HepG2 (cell line): ENCODE results near the gene COA3. TPM values are rescaled to one million over a fixed set of nuclear protein-coding genes. Genes with fewer than 3 reads are reported as not detected.

ENCODE experiments used
- CREB3 ChIP-seq: sonication (generic); formaldehyde crosslinking; IDR thresholded peaks from 2 replicates; pipeline ENCODE4 v1.5.0; 2020; ENCODE audit warnings: missing genetic modification reagents
- CREBL2 ChIP-seq: sonication (generic); formaldehyde crosslinking; IDR thresholded peaks from 2 replicates; pipeline ENCODE4 v1.8.1; 2023; ENCODE audit warnings: missing genetic modification reagents, mild to moderate bottlenecking, borderline replicate concordance
- DRAP1 ChIP-seq: IDR thresholded peaks from 2 replicates; pipeline ENCODE4 v1.6.1; 2016; ENCODE audit warnings: missing genetic modification reagents, missing compliant biosample characterization
- ELK4 ChIP-seq: sonication (generic); formaldehyde crosslinking; IDR thresholded peaks from 2 replicates; pipeline ENCODE4 v1.9.0; 2021; ENCODE audit warnings: missing genetic modification reagents, borderline replicate concordance
- EP300 ChIP-seq, 3 experiments: sonication (generic) in 1 of 3; formaldehyde crosslinking in 1 of 3; IDR thresholded peaks; 2 replicates each; pipeline versions ENCODE4 v1.5.1 to v1.6.1; 2011 to 2020; ENCODE audit warnings: low read depth in 2 of 3, low read length in 2 of 3, borderline replicate concordance in 1 of 3, improper control_type of control experiment in 1 of 3, mild to moderate bottlenecking in 1 of 3, missing genetic modification reagents in 1 of 3, moderate library complexity in 1 of 3
- ESRRA ChIP-seq: sonication (generic); formaldehyde crosslinking; IDR thresholded peaks from 2 replicates; pipeline ENCODE4 v1.5.1; 2020; ENCODE audit warnings: mild to moderate bottlenecking, low read depth, missing genetic modification reagents
- HMG20B ChIP-seq: conservative IDR thresholded peaks from 2 replicates; pipeline ENCODE4 v1.6.1; 2016; ENCODE audit warnings: missing genetic modification reagents, missing compliant biosample characterization
- KDM2A ChIP-seq: sonication (generic); formaldehyde crosslinking; IDR thresholded peaks from 2 replicates; pipeline ENCODE4 v1.4.0; 2020; ENCODE audit warnings: low read depth, missing genetic modification reagents, borderline replicate concordance
- MED13 ChIP-seq: sonication (generic); formaldehyde crosslinking; IDR thresholded peaks from 2 replicates; pipeline ENCODE4 v1.5.0; 2020; ENCODE audit warnings: missing genetic modification reagents
- MXI1 ChIP-seq: IDR thresholded peaks from 3 replicates; pipeline ENCODE4 v1.6.1; 2012; ENCODE audit warnings: low read depth, low read length, inconsistent platforms, borderline replicate concordance
- NPAS2 ChIP-seq: sonication (generic); formaldehyde crosslinking; IDR thresholded peaks from 2 replicates; pipeline ENCODE4 v1.8.0; 2022; ENCODE audit warnings: mild to moderate bottlenecking, missing genetic modification reagents, borderline replicate concordance
- PHB2 ChIP-seq: fragments of 450-650 bp; IDR thresholded peaks from 2 replicates; pipeline ENCODE4 v1.6.1; 2018; ENCODE audit not compliant: partially characterized antibody
- RBM22 ChIP-seq: fragments of 200-400 bp; formaldehyde crosslinking; optimal IDR thresholded peaks from 2 replicates; pipeline ENCODE3; 2017; ENCODE audit warnings: mild to moderate bottlenecking, low read length, moderate library complexity
- RFX3 ChIP-seq: IDR thresholded peaks from 2 replicates; pipeline ENCODE4 v1.6.1; 2016; ENCODE audit warnings: missing biosample characterization, missing genetic modification reagents
- SMYD3 ChIP-seq: sonication (generic); formaldehyde crosslinking; IDR thresholded peaks from 2 replicates; pipeline ENCODE4 v1.8.1; 2023; ENCODE audit warnings: mild to moderate bottlenecking, missing genetic modification reagents
- TAF1 ChIP-seq: sonication (generic); formaldehyde crosslinking; IDR thresholded peaks from 2 replicates; pipeline ENCODE4 v1.4.0; 2020; ENCODE audit warnings: missing genetic modification reagents
- TARDBP ChIP-seq: sonication (generic); formaldehyde crosslinking; IDR thresholded peaks from 2 replicates; pipeline ENCODE4 v1.8.0; 2022; ENCODE audit warnings: mild to moderate bottlenecking, missing genetic modification reagents
- TBL1XR1 ChIP-seq: fragments of 150-350 bp; IDR thresholded peaks from 2 replicates; pipeline ENCODE4 v1.6.1; 2014; ENCODE audit warnings: borderline replicate concordance, low read length; ENCODE audit not compliant: partially characterized antibody
- ZBTB34 ChIP-seq: sonication (generic); formaldehyde crosslinking; IDR thresholded peaks from 2 replicates; pipeline ENCODE4 v1.8.0; 2022; ENCODE audit warnings: mild to moderate bottlenecking, missing genetic modification reagents
- ZFAT ChIP-seq: sonication (generic); formaldehyde crosslinking; conservative IDR thresholded peaks from 2 replicates; pipeline ENCODE4 v1.8.1; 2023; ENCODE audit warnings: missing genetic modification reagents, inconsistent platforms
- ZNF503 ChIP-seq: sonication (generic); formaldehyde crosslinking; IDR thresholded peaks from 2 replicates; pipeline ENCODE4 v1.4.0; 2020; ENCODE audit warnings: missing genetic modification reagents
- ZNF549 ChIP-seq: sonication (generic); formaldehyde crosslinking; IDR thresholded peaks from 2 replicates; pipeline ENCODE4 v1.5.0; 2020; ENCODE audit warnings: missing genetic modification reagents
- ZNF776 ChIP-seq: sonication (generic); formaldehyde crosslinking; IDR thresholded peaks from 2 replicates; pipeline ENCODE4 v1.4.0; 2020; ENCODE audit warnings: mild to moderate bottlenecking, missing genetic modification reagents
- polyA plus RNA-seq, 8 experiments: library from polyadenylated mRNA; depleted of rRNA in 3 of 8; stranded (reverse) in 7 of 8; unstranded in 1 of 8; fragments of >200 nt; fragmentation: Illumina TruSeq in 4 of 8; extraction: Trizol in 4 of 8; gene quantifications; 2 replicates each; pipeline versions ENCODE4 v1.2.1 to v1.2.3, GENCODE V29; 2011 to 2016; ENCODE audit warnings: low read depth in 4 of 8, missing spikeins in 1 of 8, mixed read lengths in 1 of 8; ENCODE audit not compliant: insufficient read depth in 1 of 8
- total RNA-seq, 5 experiments: library from RNA; depleted of rRNA; stranded (reverse); fragments of >200 nt; fragmentation: Illumina TruSeq; extraction: Trizol; gene quantifications; 2 replicates each; pipeline ENCODE4 v1.2.3, GENCODE V29; 2016; ENCODE audit warnings: low read depth in 1 of 5

COA3 gene
- total and polyA plus RNA-seq, 2 of the 13 experiments (the other 11 are each of a cell fraction or from before 2014, with no cell fraction given), result 133 to 202 TPM

GRCh38 chr17:42804918-42805367 is 6.4 kb upstream of the COA3 start (continued):
- TF ChIP-seq ZFAT (CRISPR knock-in tag) (no peak), RBM22 (no peak), TBL1XR1 (peak; percentile 62), TARDBP (0 out of 2 replicates have a peak, but pooled peaks have one; percentile 48), ZNF776 (CRISPR knock-in tag) (no peak), SMYD3 (CRISPR knock-in tag) (0 out of 2 replicates have a peak, but pooled peaks have one; percentile 31), ZNF503 (CRISPR knock-in tag) (no peak), PHB2 (no peak), ESRRA (CRISPR knock-in tag) (no peak), RFX3 (CRISPR knock-in tag) (peak; percentile 67), NPAS2 (CRISPR knock-in tag) (no peak), CREB3 (CRISPR knock-in tag) (no peak), ZNF549 (CRISPR knock-in tag) (no peak), ELK4 (CRISPR knock-in tag) (no peak), MXI1 (peak; percentile 38; the same call in 1 of the 3 replicates), ZBTB34 (CRISPR knock-in tag) (0 out of 2 replicates have a peak, but pooled peaks have one; percentile 46), CREBL2 (no peak), EP300 (IDR thresholded peaks at IDR 0.05; ENCODE audit: low read depth in 2 of 2, low read length in 2 of 2) (0 out of 4 replicates have a peak, but pooled peaks of 1 of the 2 experiments have one; percentile 6), EP300 (CRISPR knock-in tag; IDR thresholded peaks at IDR 0.05; ENCODE audit: borderline replicate concordance) (peak; percentile 12; the same call in 1 of the 2 replicates), DRAP1 (CRISPR knock-in tag) (0 out of 2 replicates have a peak, but pooled peaks have one; percentile 5), KDM2A (no peak), MED13 (CRISPR knock-in tag) (no peak), HMG20B (CRISPR knock-in tag) (no peak), TAF1 (CRISPR knock-in tag) (no peak)
